GM12801 (cell line): ENCODE results near the gene TGFBRAP1.

Experiments
- TF ChIP-seq, protein P1 (sequence below): IDR thresholded peaks from one replicate; pipeline ENCODE4 v1.5.1; 2011; ENCODE audit warnings: control low read depth; ENCODE audit not compliant: insufficient read length; ENCODE audit errors: extremely low read depth

TGFBRAP1 gene

GRCh38 chr2:105239924-105240323, 89.6 kb downstream of the TGFBRAP1 start:
- TF ChIP-seq, protein P1, sequence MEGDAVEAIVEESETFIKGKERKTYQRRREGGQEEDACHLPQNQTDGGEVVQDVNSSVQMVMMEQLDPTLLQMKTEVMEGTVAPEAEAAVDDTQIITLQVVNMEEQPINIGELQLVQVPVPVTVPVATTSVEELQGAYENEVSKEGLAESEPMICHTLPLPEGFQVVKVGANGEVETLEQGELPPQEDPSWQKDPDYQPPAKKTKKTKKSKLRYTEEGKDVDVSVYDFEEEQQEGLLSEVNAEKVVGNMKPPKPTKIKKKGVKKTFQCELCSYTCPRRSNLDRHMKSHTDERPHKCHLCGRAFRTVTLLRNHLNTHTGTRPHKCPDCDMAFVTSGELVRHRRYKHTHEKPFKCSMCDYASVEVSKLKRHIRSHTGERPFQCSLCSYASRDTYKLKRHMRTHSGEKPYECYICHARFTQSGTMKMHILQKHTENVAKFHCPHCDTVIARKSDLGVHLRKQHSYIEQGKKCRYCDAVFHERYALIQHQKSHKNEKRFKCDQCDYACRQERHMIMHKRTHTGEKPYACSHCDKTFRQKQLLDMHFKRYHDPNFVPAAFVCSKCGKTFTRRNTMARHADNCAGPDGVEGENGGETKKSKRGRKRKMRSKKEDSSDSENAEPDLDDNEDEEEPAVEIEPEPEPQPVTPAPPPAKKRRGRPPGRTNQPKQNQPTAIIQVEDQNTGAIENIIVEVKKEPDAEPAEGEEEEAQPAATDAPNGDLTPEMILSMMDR: no peak

DNA sequence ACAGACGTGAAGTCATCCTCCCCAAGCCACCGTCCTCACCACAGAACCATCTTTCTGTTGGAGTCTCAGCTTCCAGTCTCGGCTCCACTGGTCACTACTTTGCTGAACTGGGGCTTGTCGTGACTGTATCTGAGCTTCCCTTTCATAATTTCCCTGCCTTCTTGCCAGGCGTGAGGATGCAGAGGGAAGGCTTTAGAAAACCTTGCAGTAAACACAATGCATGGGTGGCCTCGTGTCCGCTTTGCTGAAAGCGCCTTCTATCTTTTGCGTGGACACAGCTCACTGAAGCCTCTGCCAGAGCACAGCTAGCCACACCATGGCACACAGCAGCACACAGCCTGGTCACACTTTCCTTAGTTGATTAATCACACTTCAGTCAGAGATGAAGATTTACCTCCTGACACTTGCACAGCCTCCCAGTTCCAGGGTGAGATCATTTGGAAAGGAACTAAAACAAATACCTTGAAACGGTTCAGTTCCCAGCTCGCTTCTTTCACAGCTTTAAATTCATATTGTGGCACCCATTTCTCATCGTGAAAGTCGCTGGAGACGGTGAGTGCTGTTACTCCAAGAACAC, 90.8 kb downstream of the TGFBRAP1 start:
- TF ChIP-seq, protein P1: no peak

DNA sequence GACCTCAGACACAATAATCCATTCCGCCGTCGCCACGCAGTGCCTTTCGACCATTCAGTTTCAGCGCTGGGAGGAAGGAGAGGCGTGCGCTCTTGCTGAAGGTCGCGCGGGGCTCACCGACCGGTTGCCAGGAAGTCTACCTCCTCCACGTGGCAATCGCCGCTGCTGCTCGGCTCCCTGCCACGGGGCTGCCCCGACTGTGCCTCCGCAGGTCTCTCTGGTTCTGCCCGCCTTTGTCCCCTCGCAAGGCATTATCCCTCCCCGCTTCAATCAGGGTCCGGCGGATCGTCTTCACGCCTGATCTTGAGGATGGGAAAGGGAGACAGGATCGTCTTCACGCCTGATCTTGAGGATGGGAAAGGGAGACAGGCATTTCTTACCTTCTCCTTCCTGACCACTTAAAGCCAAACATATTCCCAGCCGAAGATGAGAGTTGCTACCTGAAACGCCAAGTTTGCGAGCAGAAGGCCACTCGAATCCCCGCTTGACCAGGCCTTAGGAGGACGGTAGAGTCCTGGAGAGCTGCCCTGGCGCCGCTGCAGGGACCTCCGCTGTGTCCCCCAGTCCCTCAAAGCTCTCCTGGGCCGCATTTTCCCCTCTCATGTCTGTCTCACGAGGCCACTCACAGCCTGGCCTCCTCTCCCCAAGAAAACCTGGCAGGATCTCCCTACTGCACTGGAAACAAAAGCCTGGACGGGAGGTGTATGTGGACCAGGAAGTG, 92.3 kb downstream of the TGFBRAP1 start:
- TF ChIP-seq, protein P1: no peak

DNA sequence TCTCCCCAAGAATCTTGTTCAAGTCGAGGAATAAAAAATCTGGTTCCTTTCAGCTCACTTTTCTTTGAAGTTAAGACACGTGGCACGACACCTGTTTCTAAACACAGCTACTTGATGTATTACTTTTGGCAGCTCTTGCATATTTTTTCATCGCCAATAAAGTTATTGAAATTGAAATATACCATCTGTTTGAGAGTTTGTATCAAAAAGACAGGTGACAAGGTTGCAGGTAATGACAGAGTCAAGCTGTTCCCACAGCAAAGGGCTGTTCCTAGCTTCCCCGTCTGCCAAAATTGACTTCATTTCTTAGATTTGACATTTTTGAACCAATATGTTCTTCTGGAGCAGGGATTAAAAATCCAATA, 93.5 kb downstream of the TGFBRAP1 start:
- TF ChIP-seq, protein P1: no peak

GRCh38 chr2:105235388-105236059, 94.0 kb downstream of the TGFBRAP1 start:
- TF ChIP-seq, protein P1: no peak

- TF ChIP-seq, protein P1: no peak
Observed at GRCh38 chr2:105231232-105231619, 98.3 kb downstream of the TGFBRAP1 start.

- TF ChIP-seq, protein P1: no peak
Observed at GRCh38 chr2:105224444-105224843, 105.1 kb downstream of the TGFBRAP1 start.
